HG02798 (cell line): ENCODE measurements around the gene FOXO6.

Experiments used
- ATAC-seq: cut with Tn5 transposase; IDR thresholded peaks from one replicate; pipeline ENCODE4 v1.9.1; 2021; ENCODE audit warnings: mild to moderate bottlenecking; ENCODE audit not compliant: unreplicated experiment, poor library complexity

Gene FOXO6

GRCh38 chr1:41349361-41350054 is 11.7 kb upstream of the FOXO6 start:
- no peak for ATAC-seq

GRCh38 chr1:41350055-41350378 is 11.2 kb upstream of the FOXO6 start:
- no peak for ATAC-seq

GRCh38 chr1:41351262-41352151 is 9.7 kb upstream of the FOXO6 start:
- ATAC-seq = no peak

- peak; percentile 95 for ATAC-seq
Measured at GRCh38 chr1:41353744-41354143, 7.5 kb upstream of the FOXO6 start.

DNA sequence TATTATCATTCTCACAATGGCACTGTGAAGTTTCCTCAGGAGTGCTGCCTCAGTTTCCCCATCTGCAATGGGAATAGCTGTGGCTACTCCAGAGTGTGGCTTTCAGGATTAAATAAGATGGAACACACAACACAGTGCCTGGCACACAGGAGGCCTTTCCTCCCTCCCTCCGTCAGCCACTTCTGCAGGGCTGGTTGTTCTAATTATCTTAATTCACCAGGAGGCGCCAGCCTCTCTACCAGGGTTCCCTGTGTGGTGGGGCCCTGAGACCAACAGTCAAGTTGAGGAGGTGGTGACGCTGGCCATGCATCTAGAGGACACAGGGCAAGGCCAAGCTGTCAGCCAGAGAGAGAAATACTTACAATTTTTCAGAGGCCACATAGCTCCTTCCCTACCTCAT is 6.3 kb upstream of the FOXO6 start:
- no peak for ATAC-seq

DNA sequence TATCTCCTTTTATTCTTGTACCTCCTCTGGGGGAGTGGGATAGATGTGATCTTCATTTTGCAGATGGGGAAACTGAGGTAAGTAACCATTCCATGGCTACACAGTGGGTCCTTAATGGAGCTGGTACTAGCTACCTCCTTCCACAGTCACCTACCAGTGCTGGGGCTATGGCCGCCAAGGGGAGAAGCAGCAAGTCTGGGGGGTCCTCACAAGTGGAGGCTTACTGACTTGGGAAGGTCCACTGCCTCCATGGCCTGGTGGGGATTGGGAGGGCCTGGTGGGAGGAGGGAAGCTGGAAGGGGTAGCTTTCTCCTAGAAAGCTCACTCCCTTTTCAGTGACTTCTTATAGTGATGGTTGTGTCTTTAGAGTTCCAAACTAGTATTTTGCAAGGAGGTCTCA is 5.9 kb upstream of the FOXO6 start:
- ATAC-seq = no peak

GRCh38 chr1:41355761-41356160 is 5.5 kb upstream of the FOXO6 start:
- ATAC-seq = no peak

DNA sequence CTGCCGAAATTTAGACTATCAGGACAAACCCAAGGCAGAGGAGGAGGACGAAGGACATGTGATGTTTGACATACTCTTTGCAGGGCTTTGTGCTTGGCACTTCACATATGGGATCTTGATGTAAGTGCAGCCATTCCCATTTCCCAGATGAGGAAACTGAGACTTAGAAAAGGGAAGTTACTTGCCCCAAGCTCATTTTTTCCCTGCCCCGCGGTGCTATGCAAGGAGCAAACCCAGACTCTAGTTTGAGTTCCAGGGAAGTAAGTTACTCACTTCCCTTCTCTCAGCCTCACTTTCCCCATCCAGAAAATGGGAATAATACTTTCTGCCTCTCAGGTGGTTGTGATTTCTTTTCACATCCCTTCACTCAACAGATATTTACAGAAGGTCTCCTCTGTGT is 4.5 kb upstream of the FOXO6 start:
- no peak for ATAC-seq

DNA sequence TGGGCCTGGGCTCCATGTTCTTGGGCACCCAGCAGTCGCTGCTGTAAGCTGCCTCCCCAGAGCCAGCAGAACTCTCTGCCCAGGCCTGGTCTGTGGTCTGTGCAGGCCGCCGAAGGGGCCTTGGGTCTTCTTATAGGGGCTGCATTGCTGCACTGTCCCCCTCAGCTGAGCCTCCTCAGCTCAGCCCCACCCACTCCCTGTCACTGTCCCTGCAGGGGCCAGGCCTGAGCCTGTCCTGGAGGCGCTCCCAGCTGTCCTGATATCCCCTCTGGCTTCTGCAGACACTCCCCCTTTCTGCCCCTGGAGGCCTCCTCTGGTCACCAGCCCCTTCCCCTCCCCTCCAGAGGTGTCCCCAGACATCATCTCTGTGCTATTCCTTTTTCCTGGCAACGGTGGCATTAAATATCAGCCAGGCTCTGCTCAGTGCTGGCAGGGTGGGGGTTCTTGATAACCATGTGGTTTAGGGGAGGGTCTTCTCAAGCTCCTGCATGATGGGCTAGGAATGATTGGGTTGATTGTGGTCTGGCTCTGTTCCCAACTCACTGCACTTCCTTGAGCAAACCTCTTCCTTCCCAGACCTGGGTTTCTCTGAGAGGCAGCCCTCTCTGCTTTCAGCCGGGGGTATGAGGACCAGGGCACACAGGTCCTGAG is 3.7 kb upstream of the FOXO6 start:
- no peak for ATAC-seq

DNA sequence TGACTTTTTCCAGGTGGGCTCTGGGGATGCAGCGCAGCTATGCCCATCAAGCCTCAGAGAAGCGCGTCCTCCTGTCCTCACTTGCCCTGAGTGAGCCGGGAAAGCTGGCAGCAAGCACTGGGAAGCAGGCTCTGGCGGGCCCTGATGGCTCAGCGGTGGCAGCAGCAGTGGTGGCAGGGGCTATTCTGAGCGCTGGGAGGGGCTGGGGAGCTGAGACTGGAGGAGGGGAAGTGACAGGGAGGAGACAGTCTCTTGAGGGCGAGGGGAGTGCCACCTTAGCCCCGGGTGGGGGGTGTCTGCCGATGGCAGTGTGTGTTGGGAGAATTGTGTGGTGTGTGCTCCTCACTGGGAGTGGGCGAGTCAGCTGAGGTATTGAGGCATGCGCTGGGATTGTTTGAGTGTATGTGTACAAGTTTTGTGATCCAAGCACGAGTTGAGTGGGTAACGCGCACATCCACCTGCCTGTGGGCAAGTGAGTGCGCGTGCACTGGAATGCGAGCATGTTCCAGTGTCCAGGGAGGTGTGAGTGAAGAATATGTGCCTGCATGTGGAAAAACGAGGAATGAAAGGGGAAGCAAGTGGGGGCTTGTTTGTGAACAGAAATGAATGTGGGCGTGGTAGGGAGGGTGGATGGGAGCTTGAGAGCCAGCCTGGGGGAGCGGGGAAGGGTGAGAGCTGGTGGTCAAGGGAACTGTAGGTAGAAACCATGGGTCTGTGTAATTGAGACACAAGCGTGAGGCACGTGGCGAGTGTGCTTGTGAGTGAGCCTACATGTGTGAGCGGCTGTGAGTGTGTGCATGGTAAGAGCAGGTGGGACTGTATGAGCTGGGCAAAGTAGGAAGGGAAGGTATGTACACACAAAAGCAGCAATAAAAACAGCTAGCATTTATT is 2.9 kb upstream of the FOXO6 start:
- ATAC-seq = no peak

DNA sequence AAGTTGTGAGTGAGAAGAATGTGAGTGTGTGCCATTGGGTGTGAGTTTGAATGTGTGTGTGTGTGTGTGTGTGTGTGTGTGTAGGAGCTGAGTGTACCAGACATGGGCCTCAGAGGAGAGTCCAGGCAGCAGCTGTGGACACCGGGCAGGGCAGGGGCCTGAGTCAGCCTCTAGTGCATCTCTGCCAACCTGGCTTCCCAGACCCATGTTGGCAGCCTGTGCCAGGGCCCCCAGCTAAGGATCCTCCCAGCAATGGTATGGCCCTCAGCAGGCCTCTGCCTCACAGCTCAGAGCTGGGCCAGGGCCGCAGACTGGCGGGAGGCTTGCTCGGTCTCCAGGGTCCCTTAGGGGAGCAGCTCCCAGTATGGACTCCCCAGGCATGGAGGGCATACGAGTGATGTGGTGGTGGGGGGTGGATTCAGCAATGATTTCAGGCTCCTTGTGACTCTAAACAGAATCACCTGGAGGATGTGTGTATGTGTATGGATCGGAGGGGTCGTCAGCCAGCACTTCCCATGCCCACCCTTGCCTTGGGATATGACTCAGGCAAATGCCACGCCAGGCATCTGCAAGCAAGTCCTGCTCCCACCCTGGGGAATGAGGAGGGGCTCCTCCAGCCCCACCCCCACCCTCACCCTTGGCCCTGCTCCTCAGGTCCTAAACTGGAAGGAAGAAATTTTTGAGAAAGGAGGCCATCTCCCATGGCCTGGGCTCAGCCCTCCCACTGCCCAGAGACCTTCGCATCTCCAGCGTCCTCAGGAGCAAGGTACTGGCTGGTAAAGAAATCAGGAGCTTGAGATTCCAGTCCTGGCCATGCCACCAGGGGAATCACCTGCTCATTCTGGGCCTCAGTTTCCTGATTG is 1.8 kb upstream of the FOXO6 start:
- no peak for ATAC-seq

DNA sequence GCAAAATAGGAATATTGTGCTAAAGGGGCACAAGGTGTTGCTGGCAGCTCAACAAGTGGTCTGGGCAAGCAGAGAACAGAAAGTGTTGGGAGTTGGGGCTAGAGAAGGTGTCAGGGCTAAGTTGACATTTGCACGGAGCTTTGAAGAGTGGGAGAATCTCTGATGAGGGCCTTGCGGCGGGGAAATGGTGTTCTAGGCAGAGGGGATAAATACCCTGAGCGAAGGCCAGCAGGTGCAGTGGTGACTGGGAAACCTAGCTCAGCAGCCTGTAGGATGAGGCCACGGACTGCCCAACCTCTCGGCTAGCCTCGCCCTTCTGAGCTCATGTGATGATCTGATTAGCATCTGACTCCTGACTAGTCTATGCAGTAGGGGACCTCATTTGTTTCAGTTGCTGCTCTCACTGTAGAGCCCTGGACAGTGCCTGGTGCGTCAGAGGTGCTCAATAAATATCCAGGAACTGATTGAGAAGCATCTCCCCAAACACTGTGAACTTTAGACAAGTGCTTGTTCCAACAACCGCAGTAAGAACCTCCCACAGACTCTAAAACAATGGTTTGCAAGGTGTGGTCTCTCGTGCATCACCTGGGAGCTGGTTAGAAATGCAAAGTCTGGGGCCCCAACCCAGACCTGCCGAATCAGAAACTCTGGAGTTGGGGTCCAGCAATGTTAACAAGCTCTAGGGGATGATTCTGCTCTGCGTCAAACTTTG is 1.0 kb upstream of the FOXO6 start:
- ATAC-seq = no peak

DNA sequence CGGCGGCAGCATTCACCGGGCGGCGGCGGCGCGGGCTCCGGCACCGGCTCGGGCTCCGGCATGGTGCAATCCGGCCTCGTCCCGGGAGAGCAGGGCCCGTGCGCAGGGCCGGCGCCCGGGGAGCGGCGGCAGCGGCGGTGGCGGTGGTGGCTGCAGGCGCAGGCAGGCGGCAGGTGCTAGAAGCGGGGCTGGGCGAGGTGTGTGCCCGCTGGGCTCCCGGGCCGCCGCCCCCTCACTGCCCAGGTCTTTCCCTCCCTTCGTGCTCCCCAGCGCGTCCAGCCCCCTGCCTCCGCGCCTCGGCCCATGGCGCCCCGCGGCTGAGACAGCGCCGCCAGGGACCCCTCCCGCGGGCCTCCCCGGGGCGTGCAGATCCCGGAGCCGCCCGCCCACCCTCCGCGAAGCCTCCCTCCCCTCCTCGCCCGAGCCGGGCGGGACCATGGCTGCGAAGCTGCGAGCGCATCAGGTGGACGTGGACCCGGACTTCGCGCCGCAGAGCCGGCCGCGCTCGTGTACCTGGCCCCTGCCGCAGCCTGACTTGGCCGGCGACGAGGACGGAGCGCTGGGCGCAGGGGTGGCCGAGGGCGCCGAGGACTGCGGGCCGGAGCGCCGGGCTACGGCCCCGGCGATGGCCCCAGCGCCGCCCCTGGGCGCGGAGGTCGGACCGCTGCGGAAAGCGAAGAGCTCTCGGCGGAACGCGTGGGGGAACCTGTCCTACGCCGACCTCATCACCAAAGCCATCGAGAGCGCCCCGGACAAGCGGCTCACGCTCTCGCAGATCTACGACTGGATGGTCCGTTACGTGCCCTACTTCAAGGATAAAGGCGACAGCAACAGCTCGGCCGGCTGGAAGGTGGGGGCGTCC is 492 bp downstream of the FOXO6 start:
- ATAC-seq = peak; percentile 22

- no peak for ATAC-seq
Measured at GRCh38 chr1:41362357-41362721, 1.1 kb downstream of the FOXO6 start.

DNA sequence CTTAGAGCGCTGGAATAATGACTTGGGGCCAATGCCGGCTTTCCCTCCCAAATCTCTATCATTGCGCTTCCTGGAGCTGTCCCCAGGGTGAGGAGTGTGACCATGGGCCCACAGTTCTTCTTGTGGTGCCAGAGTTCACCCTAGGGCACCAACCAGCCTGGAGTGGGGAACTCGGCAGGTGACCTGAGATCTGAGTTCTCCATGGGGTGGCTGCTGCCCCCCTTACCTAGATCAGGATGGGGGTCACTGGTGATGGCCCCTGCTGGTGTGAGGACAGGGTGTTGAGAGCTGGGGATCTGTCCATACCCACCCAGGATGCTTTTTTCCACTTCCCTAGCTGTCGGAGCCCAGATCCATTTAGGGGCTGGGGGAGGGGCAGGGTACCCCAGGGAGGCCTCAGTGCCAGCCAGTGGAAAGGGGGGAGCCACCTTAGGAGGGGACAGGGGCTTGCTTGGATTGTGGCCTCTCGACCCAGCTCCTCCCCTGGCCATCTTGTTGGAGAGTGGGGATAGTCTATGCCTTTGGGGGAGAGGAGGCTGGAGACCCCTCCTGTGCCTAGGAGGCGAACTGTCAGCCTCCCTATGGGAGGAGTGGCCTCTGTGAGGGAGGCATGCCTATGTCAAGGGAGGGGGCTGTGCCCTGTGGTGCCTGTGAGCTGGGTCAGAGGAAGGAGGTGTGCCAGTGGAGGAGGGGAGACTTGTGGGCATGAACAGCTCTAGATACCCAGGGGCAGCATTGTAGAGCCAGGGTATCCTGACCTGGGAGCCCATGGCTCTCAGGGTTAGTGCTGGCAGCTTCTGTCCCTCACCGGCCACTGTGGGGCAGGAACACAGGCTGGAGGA is 1.7 kb downstream of the FOXO6 start:
- no peak for ATAC-seq

DNA sequence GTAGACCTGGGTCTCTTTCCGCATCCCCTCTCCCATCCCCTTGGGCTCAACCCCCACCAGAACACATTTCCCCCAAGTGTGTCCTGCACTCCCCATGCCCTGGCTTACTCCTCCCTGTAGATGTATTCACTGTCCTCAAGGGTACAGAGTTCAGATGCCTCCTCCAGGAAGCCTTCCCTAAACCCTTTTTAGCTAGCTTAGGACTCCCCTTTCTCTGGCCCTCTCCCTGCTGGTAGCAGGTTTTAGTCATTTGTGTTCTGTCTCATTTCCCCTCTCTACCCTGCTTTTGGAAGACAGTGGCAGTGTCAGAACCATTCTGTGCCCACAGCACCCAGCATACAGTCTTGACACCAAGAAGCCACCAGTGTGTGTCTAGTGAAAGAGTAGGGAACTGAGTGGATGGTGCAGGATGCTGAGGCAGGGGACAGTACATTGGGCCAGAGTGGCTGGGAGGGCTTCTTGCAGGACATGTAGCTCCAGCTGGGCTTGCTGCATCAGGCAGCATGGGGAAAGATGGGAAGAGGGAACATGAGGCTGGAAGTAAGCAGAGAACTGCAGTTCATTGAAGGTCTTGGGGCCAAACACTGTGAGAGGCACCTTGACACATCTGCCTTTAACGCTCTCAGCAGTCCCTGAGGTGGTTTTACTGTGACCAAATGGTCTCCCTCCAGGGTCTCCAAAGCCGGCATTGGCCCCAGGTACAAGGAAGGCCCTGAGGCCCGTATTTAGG is 2.5 kb downstream of the FOXO6 start:
- no peak for ATAC-seq
